NCI-H460 (cell line): Measurements from ENCODE around the gene NDUFB8. TPM values are rescaled to one million over a fixed set of nuclear protein-coding genes. Genes with fewer than 3 reads are reported as not detected.
"Not testable (repeated sequence)": the region's sequence is repeated elsewhere in the genome, so short reads cannot be mapped to it uniquely, and the experiment has no call there.

Experiments
- DNase-seq: peaks from one replicate; pipeline ENCODE4 v3.0.0-alpha.2; 2016; ENCODE audit warnings: low read depth; ENCODE audit errors: extremely low read depth
- polyA plus RNA-seq: library from polyadenylated mRNA; depleted of rRNA; stranded (reverse); fragments of >200 nt; gene quantifications from 2 replicates; pipeline ENCODE4 v1.2.3, GENCODE V29; 2014; cell fraction: nucleus; rRNA removed
- total RNA-seq: library from RNA; depleted of rRNA; stranded (reverse); fragments of >200 nt; shearing (Covaris generic); gene quantifications from 2 replicates; pipeline ENCODE4 v1.2.3, GENCODE V29; 2014; rRNA removed

NDUFB8 gene
- 433 and 456 TPM in 2 replicates for total RNA-seq
- 227 and 314 TPM in 2 replicates for polyA plus RNA-seq

DNA sequence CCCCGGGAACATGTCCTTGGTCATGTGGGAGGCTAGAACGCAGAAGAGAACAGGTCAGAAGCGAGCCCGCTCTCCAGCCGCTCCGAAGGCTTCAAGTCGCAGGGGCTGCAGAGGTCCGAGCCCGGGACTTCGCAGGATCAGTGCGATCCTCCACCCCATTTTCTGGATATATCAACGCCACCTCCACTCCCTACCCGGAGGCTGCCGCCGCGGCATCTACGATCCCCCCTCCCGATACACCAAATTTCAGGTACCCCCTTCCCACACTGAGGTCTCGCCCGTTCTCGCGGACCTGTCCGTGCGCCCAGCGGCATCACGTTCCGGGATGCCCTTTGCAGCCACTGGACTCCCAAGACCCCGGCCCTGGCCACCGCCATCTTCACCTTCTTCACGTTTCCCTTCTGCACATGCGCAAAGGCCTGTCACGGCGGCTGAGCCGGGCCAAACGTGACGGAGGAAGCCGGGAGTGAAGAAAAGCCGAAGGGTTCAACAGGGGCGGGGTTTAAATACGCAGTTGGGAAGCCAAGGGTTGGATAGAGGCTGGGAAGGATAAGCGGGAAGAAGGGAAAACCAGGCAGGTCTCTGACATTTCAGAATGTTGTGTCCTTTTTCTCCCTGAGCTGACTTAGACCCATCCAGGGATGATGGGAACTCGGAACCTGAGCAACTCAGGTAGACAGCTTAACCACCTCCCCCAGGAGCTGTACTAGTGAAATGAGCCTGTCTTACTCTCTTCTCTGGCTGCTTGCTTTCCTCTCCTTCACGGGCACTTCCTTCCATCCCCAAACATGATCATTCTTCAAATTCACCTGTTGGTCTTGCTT lies at the start of gene NDUFB8:
NDUFB8 (minus strand) TSS at position 397 of the 824 bp plus-strand sequence; CDS start at position 377, 20 bp downstream.
- peak; percentile 82 for DNase-seq

DNA sequence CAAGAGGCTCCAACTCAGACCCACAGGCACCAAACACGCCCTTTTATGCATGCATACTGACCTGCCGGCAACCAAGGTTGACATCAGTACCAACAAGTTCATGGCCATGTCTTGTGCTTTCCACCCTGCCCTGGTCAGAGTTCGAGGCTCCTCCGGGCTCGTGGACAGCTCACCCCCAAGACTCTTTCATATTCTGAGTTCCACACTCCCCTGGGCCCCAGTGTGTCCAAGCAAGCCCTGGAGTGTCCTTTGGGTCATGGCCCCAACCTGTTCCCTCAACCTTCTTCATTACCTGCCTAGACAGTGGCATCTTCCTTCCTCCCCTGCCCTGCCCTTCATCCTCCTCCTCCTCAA lies 46.6 kb upstream of the NDUFB8 start:
- no peak for DNase-seq

DNA sequence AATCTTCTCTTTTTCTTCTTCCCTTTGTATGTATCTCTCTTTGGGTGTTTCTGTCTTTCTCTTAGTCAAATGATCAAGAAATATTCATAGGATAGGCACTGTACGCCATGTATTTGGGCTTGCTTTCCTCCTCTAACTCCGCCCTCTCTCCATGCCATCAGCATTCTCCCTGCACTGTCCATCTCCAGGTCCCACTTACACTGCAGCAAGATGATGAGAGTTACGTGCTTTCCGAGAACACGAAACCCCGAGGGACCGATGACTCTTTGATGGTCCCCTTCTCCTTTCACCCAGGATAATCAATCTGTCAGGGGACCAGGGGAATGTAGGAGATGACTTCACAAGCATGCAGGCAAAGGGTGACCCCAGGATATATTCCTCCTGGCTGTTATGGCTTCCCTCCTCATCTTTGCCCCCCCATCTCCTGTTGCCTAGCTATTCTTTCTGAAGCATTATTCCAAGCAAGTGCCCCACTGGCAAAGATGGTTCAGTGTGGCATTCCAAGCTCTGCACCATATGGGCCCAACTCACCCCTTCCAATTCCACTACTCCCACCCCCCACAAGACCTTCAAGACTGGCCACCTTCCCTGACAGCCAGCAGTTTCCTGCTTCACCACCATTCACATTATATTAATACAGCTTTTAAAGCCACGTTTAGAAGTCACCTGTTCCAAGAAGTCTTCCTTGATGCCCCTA lies 46.1 kb upstream of the NDUFB8 start:
- DNase-seq: no peak

DNA sequence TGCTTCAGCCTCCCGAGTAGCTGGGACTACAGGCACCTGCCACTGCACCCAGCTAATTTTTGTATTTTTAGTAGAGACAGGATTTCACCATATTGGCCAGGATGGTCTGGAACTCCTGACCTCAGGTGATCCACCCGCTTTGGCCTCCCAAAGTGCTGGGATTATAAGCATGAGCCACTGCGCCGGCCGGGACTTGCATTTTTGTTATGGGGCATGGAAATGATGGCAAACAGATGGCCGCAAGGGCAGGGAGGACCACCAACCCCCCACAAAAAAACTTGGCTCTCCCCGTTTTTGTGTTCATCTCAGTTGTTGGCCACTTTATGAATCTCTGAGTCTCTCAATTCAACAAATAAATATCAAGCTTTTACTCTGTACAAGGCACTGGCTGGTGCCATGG lies 45.5 kb upstream of the NDUFB8 start:
- DNase-seq: not testable (repeated sequence)

DNA sequence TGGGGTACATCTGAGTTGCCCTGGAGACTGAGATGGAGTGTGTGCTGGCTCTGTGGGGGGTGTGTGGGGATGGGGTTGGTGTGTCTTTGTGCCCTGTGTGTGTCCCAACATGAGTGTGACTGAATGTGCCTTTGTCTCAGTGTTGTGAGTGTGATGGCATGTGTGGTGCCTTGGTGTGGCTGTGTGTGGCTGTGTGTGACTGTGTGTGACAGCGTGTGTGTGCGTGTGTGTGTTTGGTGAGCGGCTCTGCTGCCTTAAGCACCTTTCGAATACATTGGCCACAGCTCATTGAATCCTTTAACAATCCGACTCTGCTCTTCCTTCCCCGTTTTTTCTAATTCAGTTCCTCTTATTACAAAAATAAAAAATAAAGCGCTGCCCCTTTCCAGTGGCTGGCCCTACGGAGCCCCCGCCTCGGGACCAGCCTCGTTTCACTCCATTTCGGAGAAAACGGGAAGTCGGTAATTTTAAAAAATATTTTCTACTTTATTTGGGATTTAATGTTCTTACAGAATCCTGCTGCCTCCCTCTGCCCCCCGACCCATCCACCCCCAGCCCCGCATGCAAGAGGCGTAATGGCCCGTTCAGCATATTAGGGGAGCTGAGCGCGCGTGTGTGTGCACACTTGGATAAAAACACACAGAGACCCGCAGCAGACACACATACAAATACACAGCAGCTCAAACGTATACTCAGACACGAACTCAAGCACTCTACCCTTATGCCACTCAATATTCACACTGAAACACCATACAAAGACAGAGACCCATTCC lies 41.6 kb upstream of the NDUFB8 start:
- DNase-seq: no peak

DNA sequence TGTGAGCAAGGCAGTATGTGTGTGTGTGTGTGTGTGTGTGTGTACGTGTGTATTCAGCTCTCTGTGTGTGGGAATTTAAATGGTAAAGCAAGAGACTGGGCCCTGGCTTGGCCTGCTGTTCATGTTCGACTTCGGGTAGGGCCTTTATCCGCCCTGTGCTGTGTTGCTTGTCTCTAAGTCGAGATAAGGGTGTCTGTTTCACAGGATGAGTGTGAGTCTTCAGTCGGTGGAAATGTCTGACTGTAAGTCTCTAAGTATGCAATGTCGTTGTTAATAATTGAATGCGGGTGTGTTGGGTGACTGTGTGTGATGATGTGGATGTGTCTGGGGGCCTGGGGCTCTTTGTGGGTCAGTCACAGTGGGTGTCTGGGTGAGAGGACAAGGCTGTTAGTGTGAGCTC lies 40.8 kb upstream of the NDUFB8 start:
- DNase-seq: no peak

DNA sequence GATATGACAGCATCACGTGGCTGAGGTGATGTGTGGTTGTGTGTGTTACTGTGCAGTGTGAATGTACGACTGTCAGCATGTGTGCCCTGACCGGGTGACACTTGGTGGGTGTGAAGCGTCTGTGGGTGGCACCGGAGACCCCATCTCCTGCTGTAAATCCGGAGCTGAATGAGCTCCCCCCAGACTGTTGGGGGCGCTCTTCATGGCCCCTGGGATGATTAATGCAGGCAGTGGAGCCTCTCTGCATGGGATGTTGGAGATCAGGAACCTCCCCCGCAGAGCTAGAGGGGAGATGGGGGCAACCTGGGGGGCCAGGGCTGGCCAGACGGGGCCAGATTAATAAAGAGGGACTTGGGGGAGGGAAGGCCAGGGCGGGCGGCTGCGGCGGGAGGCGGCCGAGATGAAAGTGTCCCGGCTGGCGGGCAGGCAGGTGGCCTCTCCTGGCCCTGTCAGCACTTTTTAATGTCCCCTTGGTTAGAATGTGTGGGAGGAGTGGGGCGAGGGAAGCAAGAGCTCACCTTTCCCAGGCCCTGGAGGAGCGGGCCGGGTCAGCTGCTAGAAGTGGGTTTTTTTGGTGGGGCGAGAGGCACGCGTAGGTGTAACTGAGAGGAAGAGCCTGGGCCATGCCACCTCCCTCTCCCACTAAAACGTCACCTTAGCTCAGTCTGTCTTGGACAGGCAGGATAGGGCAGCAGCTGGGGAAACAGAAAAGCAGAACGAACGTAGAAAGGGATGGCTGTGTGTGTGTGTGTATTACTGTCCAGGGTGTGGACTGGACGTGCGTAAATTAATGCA lies 40.2 kb upstream of the NDUFB8 start:
- DNase-seq: no peak

DNA sequence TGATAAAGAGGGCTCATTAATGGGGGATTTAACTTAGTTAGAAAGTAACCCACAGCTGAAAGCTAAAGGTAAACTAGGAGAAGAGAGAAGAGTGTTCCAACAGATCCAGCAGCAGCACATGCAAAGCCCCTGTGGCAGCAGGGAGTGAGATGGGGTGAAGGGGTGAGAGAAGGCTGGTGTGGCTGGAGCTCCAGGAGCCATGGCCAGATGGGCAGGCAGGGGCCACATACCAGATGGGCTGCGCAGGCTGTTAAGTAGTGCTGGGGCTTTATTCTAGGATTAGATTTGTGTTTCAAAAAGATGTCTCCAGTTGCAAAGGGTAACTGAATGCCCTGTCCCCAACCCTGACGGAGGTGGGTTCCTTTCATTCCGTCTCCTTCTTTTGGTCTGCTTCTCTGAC lies 39.2 kb upstream of the NDUFB8 start:
- DNase-seq: no peak

DNA sequence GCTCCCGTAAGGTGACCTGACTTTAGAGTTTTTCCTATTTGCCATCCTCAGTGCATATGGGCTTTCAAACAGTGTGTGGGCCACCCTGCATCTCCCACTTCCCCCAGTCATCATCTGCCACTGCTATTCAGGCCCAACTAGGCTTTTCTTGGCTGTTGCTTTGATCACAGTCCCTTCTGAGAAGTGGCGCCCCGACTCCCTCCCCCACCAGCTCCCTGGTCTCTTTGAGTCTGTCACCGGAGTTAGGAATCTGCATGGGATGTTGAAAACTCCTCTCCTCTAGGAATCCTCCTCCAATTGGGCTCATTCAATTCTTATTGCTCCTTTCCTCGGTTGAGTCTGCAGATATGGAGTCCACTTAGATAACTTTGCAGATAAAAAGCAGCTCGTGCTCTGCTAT lies 38.2 kb upstream of the NDUFB8 start:
- no peak for DNase-seq

DNA sequence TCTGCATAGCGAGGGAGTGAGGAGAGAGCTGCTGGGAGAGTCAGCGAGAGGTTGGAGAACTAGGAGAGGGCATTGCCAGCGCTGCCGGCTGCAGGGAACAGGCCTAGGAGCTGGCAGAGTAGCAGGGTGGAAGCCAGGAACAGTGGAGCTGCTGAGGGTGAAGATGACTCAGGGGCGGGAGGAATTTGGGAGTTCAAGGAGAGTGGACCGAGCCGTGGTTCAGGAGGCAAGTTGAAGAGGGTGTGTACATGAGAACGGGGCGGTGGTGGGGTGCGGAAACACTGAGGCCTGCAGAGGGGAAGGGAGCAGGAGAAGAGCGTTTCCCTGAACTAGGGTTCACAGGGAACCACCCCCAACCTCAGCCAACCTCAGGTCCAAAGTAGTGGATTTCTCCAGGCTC lies 37.6 kb upstream of the NDUFB8 start:
- no peak for DNase-seq

DNA sequence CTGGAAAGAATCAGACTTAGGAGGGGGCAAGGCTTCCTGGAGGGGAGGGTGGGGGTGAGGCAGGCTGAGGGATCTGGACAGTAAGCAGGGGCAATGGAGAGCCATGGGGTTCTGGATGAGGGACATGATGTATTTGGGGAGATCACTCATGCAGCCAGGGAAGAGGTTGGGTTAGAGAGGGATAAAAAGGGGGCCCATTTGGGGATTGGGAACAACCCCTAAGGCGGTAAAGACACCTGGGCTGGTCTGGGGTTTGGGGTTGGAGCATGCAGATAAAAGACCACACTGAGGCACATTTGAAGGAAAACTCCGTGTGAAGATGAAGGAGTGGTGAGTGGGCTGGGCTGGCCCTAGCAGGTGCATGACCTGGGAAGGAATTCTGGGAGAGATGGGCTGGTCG lies 36.9 kb upstream of the NDUFB8 start:
- DNase-seq: no peak

DNA sequence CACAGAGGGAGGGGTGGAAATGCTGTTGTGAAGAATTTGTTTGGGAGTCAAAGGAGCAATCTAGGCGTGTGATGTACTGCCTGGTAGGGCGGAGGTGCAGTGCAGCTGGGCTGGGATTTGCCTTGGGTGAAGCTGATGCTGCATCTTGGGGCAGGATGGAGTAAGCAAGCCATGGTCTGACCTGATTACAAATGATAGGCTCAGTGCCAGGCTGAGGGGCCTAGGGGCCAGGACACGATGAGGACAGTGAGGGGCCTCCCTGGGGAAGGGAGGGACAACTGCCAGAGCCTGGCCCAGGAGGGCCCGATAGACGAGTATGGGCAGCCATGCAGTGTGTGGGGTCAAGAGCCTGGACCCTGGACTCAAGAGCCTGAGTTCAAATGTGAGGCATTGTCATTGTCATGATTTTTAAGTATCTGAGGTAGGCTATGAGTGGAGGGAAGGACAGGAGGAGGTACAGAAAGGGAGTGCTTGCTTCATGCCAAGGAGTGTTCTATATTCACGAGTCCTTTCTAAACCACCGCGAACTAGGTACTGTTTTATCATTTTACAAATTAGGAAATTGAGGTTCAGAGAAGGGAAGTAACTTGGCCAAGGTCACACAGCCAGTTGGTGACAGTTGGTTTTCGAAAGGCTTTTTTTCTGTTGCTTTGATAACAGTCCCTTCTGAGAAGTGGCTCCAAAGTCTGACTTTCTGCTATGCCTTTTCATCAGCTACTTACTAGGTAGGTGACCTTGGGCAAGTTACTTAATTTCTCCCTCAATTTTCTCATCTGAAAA lies 35.7 kb upstream of the NDUFB8 start:
- no peak for DNase-seq

DNA sequence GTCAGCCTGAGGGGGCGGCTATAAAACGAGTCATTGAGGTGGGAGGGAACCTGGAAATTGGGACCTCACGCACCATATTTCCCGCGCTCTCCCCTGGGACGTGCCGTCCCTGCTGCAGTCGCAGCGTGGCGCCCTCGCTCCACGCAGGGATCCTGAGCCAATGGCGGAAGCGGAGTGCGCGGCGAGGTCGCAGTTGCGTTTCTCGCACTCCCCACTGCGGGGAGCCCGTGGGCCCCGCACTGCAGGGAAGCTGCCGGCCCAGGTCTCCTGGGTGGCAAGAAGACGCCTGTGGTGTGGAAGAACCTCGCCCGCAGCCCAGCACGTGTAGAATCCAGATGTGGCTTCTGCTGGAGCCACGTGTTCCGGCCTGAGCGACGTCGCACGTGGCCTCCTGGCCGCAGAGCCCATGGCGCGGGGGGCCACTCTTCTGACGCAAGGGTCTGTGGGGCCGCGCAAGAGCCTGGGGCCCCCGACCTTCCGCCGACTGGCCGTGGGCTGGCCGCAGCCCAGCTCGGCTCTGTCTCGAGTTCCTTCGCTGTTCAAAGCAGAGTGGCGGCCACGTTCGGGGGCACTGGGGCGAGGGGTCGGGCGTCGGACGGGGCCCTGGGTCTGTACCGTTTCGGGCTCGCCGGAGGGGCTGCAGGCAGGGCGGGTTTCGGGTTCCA lies 32.5 kb upstream of the NDUFB8 start:
- DNase-seq: peak; percentile 78

DNA sequence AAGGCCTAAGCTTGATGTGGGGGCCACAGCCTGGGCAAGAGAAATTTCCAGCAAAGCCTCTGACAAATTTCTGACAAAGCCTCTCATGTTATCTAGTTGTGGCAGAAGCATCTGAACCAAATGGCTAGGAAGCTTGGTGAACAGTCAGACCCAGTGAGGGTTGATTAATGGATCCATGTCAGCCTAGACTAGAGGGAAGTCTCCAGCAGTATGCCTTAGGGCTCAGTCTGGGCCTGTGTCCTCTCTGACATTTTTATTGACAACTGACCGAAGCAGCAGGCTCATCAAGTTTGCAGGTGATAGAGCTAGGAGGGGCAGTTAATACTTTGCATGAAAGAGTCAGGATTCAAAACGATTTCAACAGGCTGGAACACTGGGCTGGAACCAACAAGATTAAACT lies 31.3 kb upstream of the NDUFB8 start:
- DNase-seq: no peak

DNA sequence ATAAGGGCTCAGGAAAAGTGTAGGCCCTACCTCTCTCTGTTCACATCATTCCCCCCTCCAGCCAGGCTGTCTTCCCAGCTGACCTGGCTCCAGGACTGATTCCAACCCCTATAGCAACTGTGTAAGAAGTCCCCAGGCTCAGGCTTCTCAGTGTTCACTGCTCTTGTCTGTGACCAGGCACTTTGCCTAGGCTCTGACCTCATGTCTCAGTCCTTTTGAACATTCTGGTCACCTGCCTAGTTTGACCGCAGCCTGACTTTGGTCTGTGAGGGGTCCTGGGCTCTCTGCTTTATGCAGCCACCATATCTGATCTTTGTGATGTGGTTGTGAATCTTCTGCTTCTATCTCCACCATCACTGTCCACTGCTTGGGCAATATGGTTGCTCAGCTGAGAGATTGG lies 30.6 kb upstream of the NDUFB8 start:
- no peak for DNase-seq

DNA sequence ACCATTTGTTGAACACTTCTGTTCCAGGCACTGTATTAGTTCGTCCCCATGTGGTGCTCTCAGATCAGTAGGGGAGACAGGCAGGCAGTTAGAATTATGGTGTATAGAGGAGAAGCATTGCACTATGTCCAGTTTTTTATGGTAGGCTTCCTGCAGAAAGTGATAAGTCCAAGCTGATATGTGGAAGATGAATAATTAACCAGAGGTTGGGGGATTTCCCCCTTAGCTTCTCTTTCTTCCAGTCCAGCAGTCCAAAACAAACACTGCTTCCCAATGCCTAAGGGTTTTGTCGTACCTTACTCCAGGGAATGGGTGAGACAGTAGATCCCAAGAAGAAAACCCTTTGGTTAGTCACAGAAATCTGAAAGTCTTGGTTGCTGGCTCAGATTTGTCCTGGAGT lies 25.2 kb upstream of the NDUFB8 start:
- no peak for DNase-seq

DNA sequence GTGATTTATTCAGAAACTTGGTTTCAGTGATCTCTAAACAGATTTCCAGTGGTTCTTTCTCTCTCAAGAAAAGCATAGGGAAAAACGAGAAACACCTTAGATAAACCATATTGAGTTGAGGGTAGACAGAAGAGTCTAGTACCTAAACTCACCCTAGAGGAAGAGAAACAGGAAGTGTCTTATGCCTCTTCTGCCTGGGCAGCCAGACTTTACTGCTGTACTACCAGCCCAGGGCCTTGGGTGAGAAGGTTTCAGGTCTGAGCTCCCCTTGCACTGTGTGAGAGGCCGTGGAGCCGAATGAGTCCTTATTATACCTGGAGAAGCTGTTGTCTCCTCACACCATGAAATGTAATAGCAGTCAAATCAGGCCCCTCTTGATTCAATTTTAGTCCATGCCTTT lies 24.3 kb upstream of the NDUFB8 start:
- no peak for DNase-seq

DNA sequence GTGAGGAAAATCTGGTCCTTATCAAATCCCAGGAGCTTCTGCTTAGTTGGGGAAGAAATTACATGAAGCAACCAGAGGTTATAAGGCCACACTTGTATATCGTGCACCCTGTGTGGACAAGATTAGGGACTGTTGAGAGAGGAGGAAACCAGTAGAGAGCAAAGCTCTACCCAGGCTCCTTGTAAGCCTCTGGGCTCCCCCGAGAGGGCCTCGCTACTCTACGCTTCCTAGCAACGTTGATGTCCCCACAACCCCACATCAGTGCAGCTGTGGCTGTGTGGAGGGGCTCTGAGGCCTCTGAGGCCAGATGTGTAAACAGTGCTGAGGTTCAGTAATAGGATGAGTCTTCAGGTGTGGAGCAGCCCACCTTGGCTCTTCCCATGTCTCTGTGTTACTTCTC lies 22.1 kb upstream of the NDUFB8 start:
- no peak for DNase-seq

DNA sequence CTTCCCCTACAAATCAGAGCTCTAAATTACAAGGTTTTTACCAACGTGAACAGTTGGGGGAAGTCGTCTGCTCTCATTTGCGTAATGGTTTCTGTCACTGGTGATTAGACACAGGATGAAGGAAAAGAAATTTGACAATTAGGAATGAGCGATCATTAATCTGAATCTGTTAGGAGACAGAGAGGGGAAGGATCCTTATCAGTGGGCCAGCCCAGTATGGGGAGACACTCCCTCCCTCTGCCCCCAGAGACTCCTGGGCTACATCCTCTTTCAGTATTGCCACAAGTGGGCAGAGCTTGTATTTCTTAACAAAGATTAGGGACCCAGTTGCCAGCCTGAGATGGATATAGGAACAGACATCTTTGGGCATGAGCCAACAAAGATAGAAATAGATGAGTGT lies 21.5 kb upstream of the NDUFB8 start:
- no peak for DNase-seq
